Endothelial cell of umbilical vein (primary cell): ENCODE data around the gene SRPK2.
"Not testable (repeated sequence)": the region's sequence is repeated elsewhere in the genome, so short reads cannot be mapped to it uniquely, and the experiment has no call there.

Source experiments
- CTCF ChIP-seq, 2 donors: IDR thresholded peaks; 1 replicate in 1 of 2; 2 replicates in 1 of 2; pipeline ENCODE4 v1.5.1; 2011; ENCODE audit warnings: low read length in 2 of 2, mild to moderate bottlenecking in 2 of 2, moderate library complexity in 2 of 2, control low read depth in 1 of 2, inconsistent platforms in 1 of 2, low read depth in 1 of 2; ENCODE audit not compliant: insufficient read depth in 1 of 2; ENCODE audit errors: extremely low read depth in 1 of 2
- EZH2 ChIP-seq: IDR thresholded peaks from 2 replicates; pipeline ENCODE4 v1.6.1; 2012; ENCODE audit warnings: borderline replicate concordance, low read depth, mild to moderate bottlenecking, moderate library complexity, low read length, inconsistent platforms; ENCODE audit not compliant: severe bottlenecking
- MYC ChIP-seq: IDR thresholded peaks from one replicate; pipeline ENCODE4 v1.6.1; 2011; ENCODE audit warnings: mild to moderate bottlenecking, low read depth, low read length
- POLR2A ChIP-seq: IDR thresholded peaks from 2 replicates; pipeline ENCODE4 v1.6.1; 2012; ENCODE audit warnings: low read depth, mild to moderate bottlenecking, control low read depth, low read length

DNA sequence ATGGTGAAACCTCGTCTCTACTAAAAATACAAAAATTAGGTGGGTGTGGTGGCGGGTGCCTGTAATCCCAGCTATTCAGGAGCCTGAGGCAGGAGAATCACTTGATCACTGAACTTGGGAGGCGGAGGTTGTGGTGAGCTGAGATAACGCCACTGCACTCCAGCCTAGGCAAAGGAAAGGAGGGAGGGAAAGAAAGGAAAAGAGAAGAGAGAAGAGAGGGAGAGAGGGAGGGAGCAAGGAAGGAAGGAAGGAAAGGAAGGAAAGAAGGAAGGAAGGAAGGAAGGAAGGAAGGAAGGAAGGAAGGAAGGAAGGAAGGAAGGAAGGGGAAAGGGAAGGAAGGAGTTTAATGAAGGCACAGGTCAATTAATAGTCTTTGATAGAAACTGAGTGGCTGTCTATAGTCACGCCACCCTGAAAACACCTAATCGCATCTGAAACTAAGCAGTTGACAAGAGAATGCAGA is 155.9 kb downstream of the SRPK2 start:
- not testable (repeated sequence) for TF ChIP-seq CTCF (IDR thresholded peaks at IDR 0.05; ENCODE audit: extremely low read depth in 1 of 2, insufficient read depth in 1 of 2, low read depth in 1 of 2, low read length in 2 of 2); EZH2; POLR2A; MYC
